ENCODE results near the gene CCDC178.

DNA sequence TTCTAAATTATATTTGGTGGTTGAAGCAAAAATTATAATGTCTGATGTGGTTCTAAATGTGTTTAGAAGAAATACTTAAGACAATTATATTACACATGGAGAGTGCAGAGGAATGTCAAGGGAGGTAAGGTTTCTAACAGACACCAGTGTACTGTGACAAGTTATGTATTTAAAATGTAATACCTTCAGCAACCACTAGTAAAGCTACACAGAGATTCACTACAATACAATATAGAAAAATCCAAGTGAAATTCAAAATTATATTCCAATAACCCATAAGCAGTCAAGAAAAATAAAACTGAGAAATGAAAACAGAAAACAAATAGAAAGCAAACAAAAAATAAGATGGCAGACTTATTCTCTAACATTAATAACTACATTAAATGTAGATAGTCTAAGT lies 418.2 kb downstream of the CCDC178 start:
- TF ChIP-seq, protein P1, sequence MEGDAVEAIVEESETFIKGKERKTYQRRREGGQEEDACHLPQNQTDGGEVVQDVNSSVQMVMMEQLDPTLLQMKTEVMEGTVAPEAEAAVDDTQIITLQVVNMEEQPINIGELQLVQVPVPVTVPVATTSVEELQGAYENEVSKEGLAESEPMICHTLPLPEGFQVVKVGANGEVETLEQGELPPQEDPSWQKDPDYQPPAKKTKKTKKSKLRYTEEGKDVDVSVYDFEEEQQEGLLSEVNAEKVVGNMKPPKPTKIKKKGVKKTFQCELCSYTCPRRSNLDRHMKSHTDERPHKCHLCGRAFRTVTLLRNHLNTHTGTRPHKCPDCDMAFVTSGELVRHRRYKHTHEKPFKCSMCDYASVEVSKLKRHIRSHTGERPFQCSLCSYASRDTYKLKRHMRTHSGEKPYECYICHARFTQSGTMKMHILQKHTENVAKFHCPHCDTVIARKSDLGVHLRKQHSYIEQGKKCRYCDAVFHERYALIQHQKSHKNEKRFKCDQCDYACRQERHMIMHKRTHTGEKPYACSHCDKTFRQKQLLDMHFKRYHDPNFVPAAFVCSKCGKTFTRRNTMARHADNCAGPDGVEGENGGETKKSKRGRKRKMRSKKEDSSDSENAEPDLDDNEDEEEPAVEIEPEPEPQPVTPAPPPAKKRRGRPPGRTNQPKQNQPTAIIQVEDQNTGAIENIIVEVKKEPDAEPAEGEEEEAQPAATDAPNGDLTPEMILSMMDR (IDR thresholded peaks at IDR 0.05): no peak
- no peak for TF ChIP-seq POLR2A (IDR thresholded peaks at IDR 0.05)

All from adrenal gland (tissue), 5 donors.